K562 (cell line): Measurements from ENCODE around the gene KCP. TPM values are rescaled to one million over a fixed set of nuclear protein-coding genes. Genes with fewer than 3 reads are reported as not detected.

ENCODE experiments used
- ESRRA ChIP-seq: fragments of 450-650 bp; IDR thresholded peaks from 2 replicates; pipeline ENCODE4 v1.6.1; 2014; ENCODE audit warnings: low read depth, mild to moderate bottlenecking, moderate library complexity, borderline replicate concordance
- ETV1 ChIP-seq: fragments of 450-650 bp; conservative IDR thresholded peaks from 2 replicates; pipeline ENCODE4 v1.6.1; 2016; ENCODE audit warnings: missing genetic modification characterization, control low read depth, low read depth, missing compliant biosample characterization
- FOXP4 ChIP-seq: sonication (generic); formaldehyde crosslinking; IDR thresholded peaks from 2 replicates; pipeline ENCODE4 v1.8.0; 2022; ENCODE audit warnings: mild to moderate bottlenecking, missing genetic modification reagents, borderline replicate concordance
- GATAD2A ChIP-seq: fragments of 450-650 bp; IDR thresholded peaks from 2 replicates; pipeline ENCODE4 v1.6.1; 2017
- LEF1 ChIP-seq: fragments of 450-650 bp; IDR thresholded peaks from 2 replicates; pipeline ENCODE4 v1.6.1; 2016; ENCODE audit warnings: mild to moderate bottlenecking
- NR2C2 ChIP-seq, 2 experiments: fragments of 200-800 bp in 1 of 2; sonication (Bioruptor generic) in 1 of 2; sonication (generic) in 1 of 2; formaldehyde crosslinking in 1 of 2; IDR thresholded peaks; 2 replicates each; pipeline versions ENCODE4 v1.6.1 to v1.8.0; 2016 to 2022; ENCODE audit warnings: mild to moderate bottlenecking in 1 of 2, missing compliant biosample characterization in 1 of 2, missing genetic modification characterization in 1 of 2, missing genetic modification reagents in 1 of 2
- ZBTB40 ChIP-seq, 2 experiments: fragments of 450-650 bp in 1 of 2; sonication (generic) in 1 of 2; formaldehyde crosslinking in 1 of 2; IDR thresholded peaks; 2 replicates each; pipeline versions ENCODE4 v1.7.1 to v1.9.0; 2016 to 2022; ENCODE audit warnings: inconsistent platforms in 1 of 2, mild to moderate bottlenecking in 1 of 2, missing genetic modification reagents in 1 of 2
- ZNF354B ChIP-seq: fragments of 250-450 bp; sonication (Bioruptor Pico); IDR thresholded peaks from 2 replicates; pipeline ENCODE4 v1.4.0; 2020
- polyA plus RNA-seq, 8 experiments: library from polyadenylated mRNA; depleted of rRNA in 4 of 8; stranded (reverse) in 5 of 8; unstranded in 3 of 8; fragments of >200 nt; fragmentation: Nextera tagmentation in 2 of 8; fragmentation: Illumina TruSeq in 1 of 8; extraction: Ambion mirVana in 2 of 8; extraction: Trizol in 1 of 8; gene quantifications; 2 replicates each; pipeline versions ENCODE4 v1.2.1 to v1.2.3, GENCODE V29; 2011 to 2014; ENCODE audit warnings: inconsistent platforms in 1 of 8, missing spikeins in 1 of 8
- total RNA-seq, 7 experiments: library from RNA; depleted of rRNA in 6 of 7; stranded (reverse); fragments of >200 nt in 6 of 7; fragmentation: Illumina TruSeq in 2 of 7; extraction: Trizol in 2 of 7; gene quantifications; 2 replicates each; pipeline versions ENCODE4 v1.2.1 to v1.2.3, GENCODE V29; 2011 to 2021; ENCODE audit warnings: low replicate concordance in 1 of 7
- TF ChIP-seq, protein P1 (sequence below): conservative IDR thresholded peaks from 2 replicates; pipeline ENCODE4 v1.6.1; 2011; ENCODE audit warnings: low read depth, mild to moderate bottlenecking, low read length; ENCODE audit not compliant: control insufficient read depth
- TF ChIP-seq, protein P2 (sequence below), 2 experiments: IDR thresholded peaks; 2 replicates each; pipeline ENCODE4 v1.6.1; 2012; ENCODE audit warnings: improper control_type of control experiment in 2 of 2, low read depth in 2 of 2, low read length in 2 of 2, borderline replicate concordance in 1 of 2

The KCP gene
- total and polyA plus RNA-seq, 9 of the 15 experiments (the other 6 are each of a cell fraction or from before 2014, with no cell fraction given), result 0.06 to 0.17 (median 0.12) TPM; not detected in 3

DNA sequence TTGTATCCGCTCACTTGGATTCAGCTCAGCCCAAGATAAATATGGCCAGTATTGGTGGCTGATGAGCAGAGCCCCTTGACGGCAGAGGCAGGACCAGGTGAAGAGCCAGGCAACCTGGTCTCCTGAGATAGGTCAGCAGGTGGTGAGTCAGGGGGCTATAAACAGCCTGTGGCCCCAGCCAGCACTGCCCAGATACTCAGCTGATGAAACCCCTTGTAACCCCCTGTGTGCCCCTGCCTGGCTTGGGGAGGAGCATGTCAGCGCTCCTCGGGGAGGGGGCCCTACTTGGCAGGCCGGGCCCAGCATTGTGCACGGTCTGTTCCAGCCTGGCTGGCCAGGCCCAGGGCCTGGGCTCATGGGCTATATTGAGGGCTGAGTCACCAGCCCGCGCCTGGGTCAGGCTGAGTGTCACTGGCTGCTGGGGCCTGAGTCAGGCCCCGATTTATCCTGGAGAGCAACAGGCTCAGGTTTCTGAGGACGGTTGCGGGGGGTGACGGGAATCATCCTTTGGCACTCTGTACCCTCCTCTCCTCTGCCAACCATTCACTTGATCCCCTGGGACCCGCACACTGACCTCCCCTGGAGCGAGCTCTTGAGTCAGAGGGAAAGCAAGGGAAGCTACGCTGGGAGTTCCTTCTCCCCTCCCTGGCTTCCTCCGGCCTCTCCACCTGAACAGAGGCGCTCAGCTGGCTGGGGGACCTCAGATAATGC lies 83.1 kb downstream of the KCP start (continued):
- TF ChIP-seq NR2C2 (CRISPR knock-in tag; IDR thresholded peaks at IDR 0.05) (no peak), NR2C2 (tag; IDR thresholded peaks at IDR 0.05) (peak; percentile 81), ZNF354B (no peak), ESRRA (peak; percentile 15; the same call in 1 of the 2 replicates), LEF1 (peak; percentile 49; the same call in 1 of the 2 replicates), FOXP4 (0 out of 2 replicates have a peak, but pooled peaks have one; percentile 69), ZBTB40 (IDR thresholded peaks at IDR 0.05) (no peak), ZBTB40 (CRISPR knock-in tag; IDR thresholded peaks at IDR 0.05) (no peak), ETV1 (no peak), GATAD2A (peak; percentile 57; the same call in 1 of the 2 replicates)
- TF ChIP-seq, protein P1, sequence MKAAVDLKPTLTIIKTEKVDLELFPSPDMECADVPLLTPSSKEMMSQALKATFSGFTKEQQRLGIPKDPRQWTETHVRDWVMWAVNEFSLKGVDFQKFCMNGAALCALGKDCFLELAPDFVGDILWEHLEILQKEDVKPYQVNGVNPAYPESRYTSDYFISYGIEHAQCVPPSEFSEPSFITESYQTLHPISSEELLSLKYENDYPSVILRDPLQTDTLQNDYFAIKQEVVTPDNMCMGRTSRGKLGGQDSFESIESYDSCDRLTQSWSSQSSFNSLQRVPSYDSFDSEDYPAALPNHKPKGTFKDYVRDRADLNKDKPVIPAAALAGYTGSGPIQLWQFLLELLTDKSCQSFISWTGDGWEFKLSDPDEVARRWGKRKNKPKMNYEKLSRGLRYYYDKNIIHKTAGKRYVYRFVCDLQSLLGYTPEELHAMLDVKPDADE, result no peak
- TF ChIP-seq, protein P2, sequence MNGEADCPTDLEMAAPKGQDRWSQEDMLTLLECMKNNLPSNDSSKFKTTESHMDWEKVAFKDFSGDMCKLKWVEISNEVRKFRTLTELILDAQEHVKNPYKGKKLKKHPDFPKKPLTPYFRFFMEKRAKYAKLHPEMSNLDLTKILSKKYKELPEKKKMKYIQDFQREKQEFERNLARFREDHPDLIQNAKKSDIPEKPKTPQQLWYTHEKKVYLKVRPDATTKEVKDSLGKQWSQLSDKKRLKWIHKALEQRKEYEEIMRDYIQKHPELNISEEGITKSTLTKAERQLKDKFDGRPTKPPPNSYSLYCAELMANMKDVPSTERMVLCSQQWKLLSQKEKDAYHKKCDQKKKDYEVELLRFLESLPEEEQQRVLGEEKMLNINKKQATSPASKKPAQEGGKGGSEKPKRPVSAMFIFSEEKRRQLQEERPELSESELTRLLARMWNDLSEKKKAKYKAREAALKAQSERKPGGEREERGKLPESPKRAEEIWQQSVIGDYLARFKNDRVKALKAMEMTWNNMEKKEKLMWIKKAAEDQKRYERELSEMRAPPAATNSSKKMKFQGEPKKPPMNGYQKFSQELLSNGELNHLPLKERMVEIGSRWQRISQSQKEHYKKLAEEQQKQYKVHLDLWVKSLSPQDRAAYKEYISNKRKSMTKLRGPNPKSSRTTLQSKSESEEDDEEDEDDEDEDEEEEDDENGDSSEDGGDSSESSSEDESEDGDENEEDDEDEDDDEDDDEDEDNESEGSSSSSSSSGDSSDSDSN (IDR thresholded peaks at IDR 0.05; ENCODE audit: borderline replicate concordance in 1 of 2, low read depth in 2 of 2, low read length in 2 of 2), result peak; percentile 84 to 90; a peak in 2 of 4 replicates
